GM06990 (cell line): Measurements from ENCODE around the gene KCNJ14.
A peak's percentile ranks its signal among the peaks of the same experiment; 100 is the strongest.

ENCODE experiments used
- DNase-seq: peaks from one replicate; pipeline ENCODE4 v3.0.0-alpha.2; 2011; ENCODE audit not compliant: insufficient read length; ENCODE audit errors: extremely low read depth
- H3K27me3 ChIP-seq: replicated peaks from 2 replicates; pipeline ENCODE4 v1.6.0; 2011; ENCODE audit warnings: low read length; ENCODE audit not compliant: control insufficient read depth, insufficient read depth
- H3K36me3 ChIP-seq: 2 replicates; pipeline ENCODE4 v1.5.1; 2011; ENCODE audit warnings: low read length; ENCODE audit not compliant: control insufficient read depth, insufficient read depth
- H3K4me3 ChIP-seq: replicated peaks from 2 replicates; pipeline ENCODE4 v1.5.1; 2011; ENCODE audit warnings: low read depth, mild to moderate bottlenecking, control low read depth, low read length
- TF ChIP-seq, protein P1 (sequence below): IDR thresholded peaks from 2 replicates; pipeline ENCODE4 v1.5.1; 2011; ENCODE audit warnings: low read length, control low read depth, mild to moderate bottlenecking, inconsistent platforms; ENCODE audit not compliant: insufficient read depth, poor library complexity, severe bottlenecking

KCNJ14 gene

GRCh38 chr19:48511800-48512503 lies 56.6 kb downstream of the KCNJ14 start, which contains the start of gene LMTK3:
TSS of gene LMTK3 (minus strand) at chr19:48511835. CDS start at chr19:48511576, 259 bp downstream.
- Histone ChIP-seq H3K27me3 (peaks cover 2% of the 10 kb centered on the region), H3K4me3 (no peak within 1 kb of the TSS), H3K36me3 (no peaks in the 10 kb centered on the region)
- peak; percentile 45 for DNase-seq
- TF ChIP-seq, protein P1, sequence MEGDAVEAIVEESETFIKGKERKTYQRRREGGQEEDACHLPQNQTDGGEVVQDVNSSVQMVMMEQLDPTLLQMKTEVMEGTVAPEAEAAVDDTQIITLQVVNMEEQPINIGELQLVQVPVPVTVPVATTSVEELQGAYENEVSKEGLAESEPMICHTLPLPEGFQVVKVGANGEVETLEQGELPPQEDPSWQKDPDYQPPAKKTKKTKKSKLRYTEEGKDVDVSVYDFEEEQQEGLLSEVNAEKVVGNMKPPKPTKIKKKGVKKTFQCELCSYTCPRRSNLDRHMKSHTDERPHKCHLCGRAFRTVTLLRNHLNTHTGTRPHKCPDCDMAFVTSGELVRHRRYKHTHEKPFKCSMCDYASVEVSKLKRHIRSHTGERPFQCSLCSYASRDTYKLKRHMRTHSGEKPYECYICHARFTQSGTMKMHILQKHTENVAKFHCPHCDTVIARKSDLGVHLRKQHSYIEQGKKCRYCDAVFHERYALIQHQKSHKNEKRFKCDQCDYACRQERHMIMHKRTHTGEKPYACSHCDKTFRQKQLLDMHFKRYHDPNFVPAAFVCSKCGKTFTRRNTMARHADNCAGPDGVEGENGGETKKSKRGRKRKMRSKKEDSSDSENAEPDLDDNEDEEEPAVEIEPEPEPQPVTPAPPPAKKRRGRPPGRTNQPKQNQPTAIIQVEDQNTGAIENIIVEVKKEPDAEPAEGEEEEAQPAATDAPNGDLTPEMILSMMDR, result no peak

GRCh38 chr19:48512504-48513288 lies 57.3 kb downstream of the KCNJ14 start:
- Histone ChIP-seq H3K27me3 (peaks cover 2% of the 10 kb centered on the region), H3K36me3 (no peaks in the 10 kb centered on the region), H3K4me3 (peak overlapping the region; percentile 77)
- TF ChIP-seq, protein P1, result no peak
- no peak for DNase-seq

GRCh38 chr19:48513289-48514122 lies 58.1 kb downstream of the KCNJ14 start:
- TF ChIP-seq, protein P1, result no peak
- Histone ChIP-seq H3K36me3 (no peaks in the 10 kb centered on the region), H3K4me3 (peak overlapping the region; percentile 77), H3K27me3 (peaks cover 2% of the 10 kb centered on the region)
- peak; percentile 59 for DNase-seq

- no peak for DNase-seq
- no peaks in the 10 kb centered on the region for H3K36me3 ChIP-seq
- peak overlapping the region; percentile 77 for H3K4me3 ChIP-seq
- TF ChIP-seq, protein P1, result no peak
- peaks cover 2% of the 10 kb centered on the region for H3K27me3 ChIP-seq
These were observed 58.7 kb downstream of the KCNJ14 start for GRCh38 chr19:48514123-48514458.

GRCh38 chr19:48516536-48516935 lies 61.2 kb downstream of the KCNJ14 start:
- H3K4me3 ChIP-seq, result no peak overlapping the region
- TF ChIP-seq, protein P1, result no peak
- no peaks in the 10 kb centered on the region; the same call in 1 of the 2 replicates for H3K27me3 ChIP-seq
- no peaks in the 10 kb centered on the region for H3K36me3 ChIP-seq
- no peak for DNase-seq
